Mucosa of rectum (tissue), 2 donors: ENCODE measurements around the gene TTF2.
A peak's percentile ranks its signal among the peaks of the same experiment; 100 is the strongest.

ENCODE experiments used
- H3K27ac ChIP-seq, 2 donors: one replicate each; pipeline ENCODE4 v1.7.0; 2013; ENCODE audit warnings: inconsistent platforms in 2 of 2, low read depth in 2 of 2, low read length in 2 of 2
- H3K27me3 ChIP-seq, 2 donors: one replicate each; pipeline ENCODE4 v1.7.0; 2013; ENCODE audit warnings: low read length in 2 of 2; ENCODE audit not compliant: control insufficient read depth in 2 of 2, insufficient read depth in 2 of 2
- H3K36me3 ChIP-seq, 2 donors: one replicate each; pipeline ENCODE4 v1.7.0; 2013; ENCODE audit warnings: low read length in 2 of 2; ENCODE audit not compliant: control insufficient read depth in 2 of 2, insufficient read depth in 2 of 2
- H3K4me1 ChIP-seq, 2 donors: one replicate each; pipeline ENCODE4 v1.7.0; 2013; ENCODE audit warnings: low read length in 2 of 2, mild to moderate bottlenecking in 1 of 2; ENCODE audit not compliant: control insufficient read depth in 2 of 2, insufficient read depth in 2 of 2
- H3K4me3 ChIP-seq, 2 donors: one replicate each; pipeline ENCODE4 v1.7.0; 2013; ENCODE audit warnings: low read length in 2 of 2
- H3K9ac ChIP-seq, 2 donors: one replicate each; pipeline ENCODE4 v1.7.0; 2013; ENCODE audit warnings: low read length in 2 of 2, low read depth in 1 of 2, mild to moderate bottlenecking in 1 of 2
- H3K9me3 ChIP-seq, 2 donors: one replicate each; pipeline ENCODE4 v1.7.0; 2013; ENCODE audit warnings: low read length in 2 of 2; ENCODE audit not compliant: control insufficient read depth in 2 of 2
- donor health status: healthy.
- donor health status: Normal muscosa, but diverticular disease.

TTF2 gene

GRCh38 chr1:117059678-117060440, at the start of gene TTF2:
TTF2 (plus strand) TSS chr1:117060326; CDS start chr1:117060347, 21 bp downstream.
- H3K36me3 ChIP-seq = no peaks in the 10 kb centered on the region
- no peaks in the 10 kb centered on the region for H3K9me3 ChIP-seq
- H3K27me3 ChIP-seq = no peaks in the 10 kb centered on the region
- peak within 1 kb of the TSS; percentile 89 to 92 for H3K4me3 ChIP-seq
- peak within 1 kb of the TSS; percentile 88 to 99 for H3K9ac ChIP-seq
- H3K27ac ChIP-seq = peak within 1 kb of the TSS; percentile 91 to 93
- peaks cover 4 to 13% of the 10 kb centered on the region in 2 donors for H3K4me1 ChIP-seq

- Histone ChIP-seq H3K9ac (no peak overlapping the region), H3K9me3 (no peaks in the 10 kb centered on the region), H3K27ac (no peak overlapping the region), H3K4me1 (no peaks in the 10 kb centered on the region), H3K4me3 (no peak overlapping the region), H3K27me3 (no peaks in the 10 kb centered on the region), H3K36me3 (no peaks in the 10 kb centered on the region)
Observed at GRCh38 chr1:117011334-117011733, 48.8 kb upstream of the TTF2 start.

GRCh38 chr1:117013309-117013858, 46.7 kb upstream of the TTF2 start:
- Histone ChIP-seq H3K4me3 (no peak overlapping the region), H3K4me1 (no peaks in the 10 kb centered on the region), H3K36me3 (no peaks in the 10 kb centered on the region), H3K27ac (no peak overlapping the region), H3K27me3 (no peaks in the 10 kb centered on the region), H3K9ac (no peak overlapping the region), H3K9me3 (no peaks in the 10 kb centered on the region)

GRCh38 chr1:117014209-117014608, 45.9 kb upstream of the TTF2 start:
- no peak overlapping the region for H3K4me3 ChIP-seq

GRCh38 chr1:117015724-117016123, 44.4 kb upstream of the TTF2 start:
- Histone ChIP-seq H3K9me3 (no peaks in the 10 kb centered on the region), H3K27ac (no peak overlapping the region), H3K27me3 (no peaks in the 10 kb centered on the region), H3K4me1 (no peaks in the 10 kb centered on the region), H3K36me3 (no peaks in the 10 kb centered on the region), H3K4me3 (no peak overlapping the region), H3K9ac (no peak overlapping the region)

More at GRCh38 chr1:117014209-117014608, 45.9 kb upstream of the TTF2 start:
- no peaks in the 10 kb centered on the region for H3K9me3 ChIP-seq
- no peaks in the 10 kb centered on the region for H3K36me3 ChIP-seq
- no peak overlapping the region for H3K9ac ChIP-seq
- no peaks in the 10 kb centered on the region for H3K27me3 ChIP-seq
- H3K4me1 ChIP-seq = no peaks in the 10 kb centered on the region
- no peak overlapping the region for H3K27ac ChIP-seq

GRCh38 chr1:117017062-117017461, 43.1 kb upstream of the TTF2 start:
- no peak overlapping the region for H3K27ac ChIP-seq
- H3K27me3 ChIP-seq = no peaks in the 10 kb centered on the region
- no peaks in the 10 kb centered on the region for H3K9me3 ChIP-seq
- no peaks in the 10 kb centered on the region for H3K36me3 ChIP-seq
- no peak overlapping the region for H3K4me3 ChIP-seq
- H3K4me1 ChIP-seq = no peaks in the 10 kb centered on the region
- no peak overlapping the region for H3K9ac ChIP-seq

GRCh38 chr1:117017648-117018047, 42.5 kb upstream of the TTF2 start:
- Histone ChIP-seq H3K4me3 (no peak overlapping the region), H3K27me3 (no peaks in the 10 kb centered on the region), H3K36me3 (no peaks in the 10 kb centered on the region), H3K27ac (no peak overlapping the region), H3K9me3 (no peaks in the 10 kb centered on the region), H3K4me1 (no peaks in the 10 kb centered on the region), H3K9ac (no peak overlapping the region)

- no peak overlapping the region for H3K27ac ChIP-seq
- no peaks in the 10 kb centered on the region for H3K36me3 ChIP-seq
- H3K9ac ChIP-seq = no peak overlapping the region
- no peaks in the 10 kb centered on the region for H3K27me3 ChIP-seq
- H3K4me1 ChIP-seq = no peaks in the 10 kb centered on the region
- no peak overlapping the region for H3K4me3 ChIP-seq
- no peaks in the 10 kb centered on the region for H3K9me3 ChIP-seq
Observed at GRCh38 chr1:117020526-117021156, 39.5 kb upstream of the TTF2 start.

- H3K4me1 ChIP-seq = no peaks in the 10 kb centered on the region
- H3K27me3 ChIP-seq = no peaks in the 10 kb centered on the region
- no peak overlapping the region for H3K27ac ChIP-seq
- H3K9ac ChIP-seq = no peak overlapping the region
- H3K4me3 ChIP-seq = no peak overlapping the region
- no peaks in the 10 kb centered on the region for H3K9me3 ChIP-seq
- H3K36me3 ChIP-seq = no peaks in the 10 kb centered on the region
Observed at GRCh38 chr1:117022114-117022513, 38.0 kb upstream of the TTF2 start.

GRCh38 chr1:117025568-117025967, 34.6 kb upstream of the TTF2 start:
- Histone ChIP-seq H3K9me3 (no peaks in the 10 kb centered on the region), H3K27ac (no peak overlapping the region), H3K36me3 (no peaks in the 10 kb centered on the region), H3K4me3 (no peak overlapping the region), H3K4me1 (no peaks in the 10 kb centered on the region), H3K27me3 (no peaks in the 10 kb centered on the region), H3K9ac (no peak overlapping the region)
